Measurements from ENCODE around the gene NSMCE1.

Gene NSMCE1

GRCh38 chr16:27232901-27233625 is 35.5 kb downstream of the NSMCE1 start:
- no peak for DNase-seq (ENCODE audit: low read depth in 2 of 2, low spot score in 1 of 2)

GRCh38 chr16:27232061-27232900 is 36.3 kb downstream of the NSMCE1 start:
- no peak for DNase-seq (ENCODE audit: low read depth in 2 of 2, low spot score in 1 of 2)

DNA sequence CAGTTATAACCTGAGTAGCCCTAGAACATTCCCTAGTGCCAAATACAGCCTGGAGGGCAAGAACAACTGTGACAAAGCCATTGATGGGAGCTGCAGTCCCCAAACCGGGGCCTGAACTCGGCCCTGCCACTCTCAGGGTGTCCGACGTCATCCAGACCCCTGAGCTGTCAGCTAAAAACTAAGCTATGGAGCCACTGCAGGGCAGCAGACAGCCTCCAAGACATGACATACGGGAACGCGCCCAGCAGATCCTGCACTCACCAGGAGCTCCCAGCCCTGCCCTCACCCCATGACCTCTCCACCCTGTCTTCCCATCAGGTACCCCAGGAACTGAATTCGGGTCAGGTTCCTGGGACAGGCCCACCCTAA is 36.9 kb downstream of the NSMCE1 start:
- no peak for DNase-seq (ENCODE audit: low read depth in 2 of 2, low spot score in 1 of 2)

DNA sequence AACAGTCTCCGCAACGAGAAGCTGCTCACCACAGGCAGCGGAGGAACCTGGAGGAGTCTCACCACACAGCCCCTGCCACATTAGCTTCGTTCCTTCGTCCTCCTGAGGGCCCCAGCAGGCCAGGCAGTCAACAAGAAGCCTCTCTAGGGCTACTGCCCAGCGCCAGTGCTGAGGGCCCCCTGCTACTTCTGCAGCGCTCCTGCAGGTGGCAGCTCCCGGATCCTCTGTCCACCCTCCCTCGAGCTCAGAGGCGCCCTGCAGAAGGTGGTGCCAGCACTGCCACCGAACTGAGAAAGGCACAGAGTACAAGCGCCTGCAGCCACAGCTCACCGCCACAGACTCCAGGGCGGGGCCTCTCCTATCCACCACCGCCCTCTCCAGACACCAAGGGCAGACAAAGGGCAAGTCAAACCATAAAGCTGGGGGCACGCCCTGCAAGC is 38.0 kb downstream of the NSMCE1 start:
- peak; percentile 41 to 66 for DNase-seq (ENCODE audit: low read depth in 2 of 2, low spot score in 1 of 2)

GRCh38 chr16:27229891-27230470 is 38.6 kb downstream of the NSMCE1 start:
- DNase-seq (ENCODE audit: low read depth in 2 of 2, low spot score in 1 of 2): no peak

DNA sequence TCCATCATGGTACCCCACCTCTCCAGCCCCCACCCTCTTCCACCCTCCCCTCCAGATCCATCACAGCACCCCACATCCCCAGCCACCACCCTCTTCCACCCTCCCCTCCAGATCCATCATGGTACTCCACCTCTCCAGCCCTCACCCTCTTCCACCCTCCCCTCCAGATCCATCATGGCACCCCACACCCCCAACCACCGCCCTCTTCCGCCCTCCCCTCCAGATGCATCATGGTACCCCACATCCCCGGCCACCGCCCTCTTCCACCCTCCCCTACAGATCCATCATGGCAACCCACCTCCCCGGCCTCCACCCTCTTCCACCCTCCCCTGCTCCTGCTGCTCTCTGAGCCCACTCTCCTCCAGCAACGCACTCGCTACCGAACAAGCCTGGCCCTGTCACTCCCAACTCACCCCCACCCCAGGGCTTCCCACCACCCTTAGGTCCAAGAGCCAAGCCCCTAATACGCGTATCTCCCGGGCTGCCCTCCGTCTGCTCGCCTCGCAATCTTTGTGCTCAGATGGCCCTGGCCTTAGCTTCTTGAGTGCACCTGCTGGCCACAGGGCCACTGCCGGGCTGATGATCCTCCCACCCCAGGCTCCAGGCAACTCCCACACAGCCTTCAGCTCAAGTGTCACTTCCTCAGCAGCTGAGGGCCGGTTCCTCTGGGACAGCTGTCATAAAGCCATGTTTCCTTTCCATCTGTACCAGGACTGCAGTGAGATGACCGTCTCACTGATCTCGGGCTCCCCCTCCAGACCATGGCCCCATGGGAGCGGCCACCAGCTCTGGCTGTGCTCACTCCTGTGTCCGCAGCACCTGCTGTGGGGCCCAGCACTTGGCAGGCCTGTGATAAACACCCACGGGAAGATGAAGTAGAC is 39.7 kb downstream of the NSMCE1 start:
- DNase-seq (ENCODE audit: low read depth in 2 of 2, low spot score in 1 of 2): no peak

DNA sequence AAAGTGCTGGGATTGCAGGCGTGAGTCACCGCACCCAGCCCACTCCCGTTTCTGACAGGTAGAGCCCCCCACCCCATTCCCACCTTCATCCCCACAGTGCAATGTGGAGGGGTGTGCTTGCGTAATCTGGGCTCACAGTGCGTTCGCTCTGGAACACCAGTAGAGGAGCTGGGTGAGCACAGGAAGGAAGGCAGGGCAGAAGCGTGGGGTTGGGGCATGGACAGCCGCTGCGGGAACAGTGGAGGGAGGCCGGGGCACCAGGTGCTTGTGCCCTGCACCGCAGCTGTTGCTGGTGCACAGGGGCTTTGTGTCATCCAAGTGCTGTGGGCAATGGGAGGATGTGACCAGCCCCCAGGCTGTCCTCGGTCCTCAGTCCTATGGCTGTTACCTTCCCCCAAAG is 40.5 kb downstream of the NSMCE1 start:
- DNase-seq (ENCODE audit: low read depth in 2 of 2, low spot score in 1 of 2): no peak

GRCh38 chr16:27226976-27227705 is 41.4 kb downstream of the NSMCE1 start:
- DNase-seq (ENCODE audit: low read depth in 2 of 2, low spot score in 1 of 2): no peak

- DNase-seq (ENCODE audit: low read depth in 2 of 2, low spot score in 1 of 2): no peak
These were observed 42.1 kb downstream of the NSMCE1 start for GRCh38 chr16:27226476-27226875.

DNA sequence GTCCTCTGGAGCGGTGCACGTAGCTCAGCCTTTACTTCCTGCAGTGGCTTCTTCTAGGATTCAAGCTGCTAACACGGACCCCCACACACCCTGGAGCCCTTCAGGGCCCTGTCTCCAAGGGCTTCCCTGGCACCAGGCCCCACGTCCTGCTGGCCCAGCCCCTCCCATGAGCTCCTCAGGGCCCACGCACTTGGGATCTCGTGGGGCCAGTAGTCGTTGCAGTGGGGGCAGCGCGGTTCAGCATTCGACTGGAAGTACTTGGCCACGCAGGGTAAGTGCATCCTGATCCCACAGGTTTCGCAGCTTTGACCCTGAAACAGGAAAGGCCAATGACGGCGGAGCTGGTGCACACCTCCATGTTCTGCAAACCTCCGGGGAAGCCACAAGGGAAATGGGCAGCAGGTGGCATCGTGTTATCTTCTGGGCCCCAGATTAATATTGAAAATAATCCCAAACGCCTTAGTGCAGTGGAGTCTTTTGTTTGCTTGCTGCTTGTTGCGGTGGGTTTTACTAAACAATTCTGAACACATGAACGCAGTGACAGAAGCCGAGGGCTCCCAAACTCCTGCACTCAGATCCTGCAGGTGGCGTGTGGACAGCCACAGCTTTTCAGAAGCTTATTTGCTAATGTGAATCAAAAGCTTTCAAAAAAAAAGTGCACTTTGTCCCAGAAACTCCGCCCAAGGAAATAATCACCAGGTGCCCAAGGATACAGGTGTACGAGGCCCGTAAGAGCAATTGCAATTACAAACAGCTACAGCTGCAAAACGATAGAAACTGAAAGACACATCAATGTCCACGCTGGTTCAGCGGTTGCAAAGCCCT is 42.8 kb downstream of the NSMCE1 start:
- no peak for DNase-seq (ENCODE audit: low read depth in 2 of 2, low spot score in 1 of 2)

- DNase-seq (ENCODE audit: low read depth in 2 of 2, low spot score in 1 of 2): no peak
These were observed 43.8 kb downstream of the NSMCE1 start for GRCh38 chr16:27224741-27225300.

- no peak for DNase-seq (ENCODE audit: low read depth in 2 of 2, low spot score in 1 of 2)
These were observed 44.3 kb downstream of the NSMCE1 start for GRCh38 chr16:27224271-27224737.

DNA sequence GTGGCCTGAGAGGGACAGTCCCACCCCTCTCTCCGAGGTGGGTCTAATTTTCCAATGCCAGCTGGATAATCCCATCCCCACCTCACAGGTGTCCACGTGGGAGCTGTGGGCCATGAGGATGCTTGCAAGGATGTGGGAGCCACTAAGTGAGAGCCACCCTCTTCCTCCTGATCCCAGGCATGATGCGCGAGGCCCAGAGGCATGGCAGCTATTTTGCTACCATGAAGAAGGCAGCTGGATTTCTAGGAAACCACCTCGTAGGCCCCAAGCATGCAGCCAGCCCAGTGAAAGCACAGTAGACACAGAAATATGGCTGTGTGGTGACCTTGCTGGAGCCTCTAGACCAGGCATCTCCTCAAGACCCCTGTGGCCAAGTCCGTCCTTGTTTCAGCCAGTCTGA is 44.9 kb downstream of the NSMCE1 start:
- no peak for DNase-seq (ENCODE audit: low read depth in 2 of 2, low spot score in 1 of 2)

- no peak for DNase-seq (ENCODE audit: low read depth in 2 of 2, low spot score in 1 of 2)
These were observed 45.4 kb downstream of the NSMCE1 start for GRCh38 chr16:27223226-27223610.

DNA sequence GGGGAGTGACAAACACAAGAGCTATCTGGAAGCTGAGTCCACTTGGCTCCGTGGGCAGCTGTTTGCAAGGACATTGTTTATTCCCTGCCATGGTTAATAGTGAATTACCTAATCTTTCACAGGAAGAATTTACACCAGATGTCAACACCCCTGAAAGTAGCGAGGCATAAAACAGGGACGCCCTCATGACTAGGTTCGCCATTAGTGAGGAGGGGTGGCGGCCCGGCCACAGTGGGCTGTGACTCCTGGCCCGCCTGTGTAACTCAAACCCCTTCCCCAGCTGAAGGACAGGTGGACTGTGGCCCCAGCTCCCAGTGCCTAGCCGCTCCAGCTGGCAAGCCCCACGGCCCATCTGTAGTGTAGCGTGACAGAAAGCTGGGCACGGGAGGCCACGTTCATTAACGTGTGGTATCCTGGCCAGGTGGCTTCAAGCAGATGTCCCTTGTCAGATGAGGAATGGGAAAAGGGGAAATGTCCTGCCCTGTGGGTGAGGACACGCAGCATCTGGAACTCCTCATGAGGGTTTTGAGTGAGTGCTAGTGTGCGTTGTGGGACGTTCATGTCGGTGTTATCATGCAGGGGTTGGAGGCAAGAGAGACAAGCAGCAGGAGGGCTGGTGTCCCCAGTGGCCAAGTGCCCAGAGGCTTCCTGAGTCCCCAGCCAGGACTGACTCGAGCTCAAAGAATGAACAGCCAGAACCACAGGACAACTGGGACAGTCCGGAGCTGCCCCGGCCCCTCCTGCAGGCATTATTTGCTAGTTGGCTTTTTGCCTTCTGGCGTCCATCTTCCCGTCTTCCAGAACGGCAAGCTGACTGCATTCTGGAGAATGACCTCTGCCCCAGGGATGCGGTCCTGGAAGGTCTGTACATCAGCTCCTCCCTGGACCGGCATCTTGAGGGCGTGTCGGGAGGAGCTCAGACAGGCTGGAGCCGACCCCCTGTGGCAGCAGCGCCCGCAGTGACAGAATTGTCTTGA is 46.0 kb downstream of the NSMCE1 start:
- no peak for DNase-seq (ENCODE audit: low read depth in 2 of 2, low spot score in 1 of 2)

GRCh38 chr16:27221576-27222248 is 46.9 kb downstream of the NSMCE1 start:
- no peak for DNase-seq (ENCODE audit: low read depth in 2 of 2, low spot score in 1 of 2)

- DNase-seq (ENCODE audit: low read depth in 2 of 2, low spot score in 1 of 2): no peak
These were observed 47.6 kb downstream of the NSMCE1 start for GRCh38 chr16:27220991-27221390.
